NT2/D1 (cell line): ENCODE results near the gene CEBPG.

ENCODE experiments used
- SUZ12 ChIP-seq: IDR thresholded peaks from 2 replicates; pipeline ENCODE4 v1.6.1; 2011; ENCODE audit not compliant: insufficient read length, insufficient read depth; ENCODE audit errors: extremely low read depth
- YY1 ChIP-seq: IDR thresholded peaks from 2 replicates; pipeline ENCODE4 v1.6.1; 2011; ENCODE audit not compliant: insufficient read length, insufficient read depth
- ZNF274 ChIP-seq: IDR thresholded peaks from 2 replicates; pipeline ENCODE4 v1.6.1; 2011; ENCODE audit warnings: mild to moderate bottlenecking, low read depth, low read length

DNA sequence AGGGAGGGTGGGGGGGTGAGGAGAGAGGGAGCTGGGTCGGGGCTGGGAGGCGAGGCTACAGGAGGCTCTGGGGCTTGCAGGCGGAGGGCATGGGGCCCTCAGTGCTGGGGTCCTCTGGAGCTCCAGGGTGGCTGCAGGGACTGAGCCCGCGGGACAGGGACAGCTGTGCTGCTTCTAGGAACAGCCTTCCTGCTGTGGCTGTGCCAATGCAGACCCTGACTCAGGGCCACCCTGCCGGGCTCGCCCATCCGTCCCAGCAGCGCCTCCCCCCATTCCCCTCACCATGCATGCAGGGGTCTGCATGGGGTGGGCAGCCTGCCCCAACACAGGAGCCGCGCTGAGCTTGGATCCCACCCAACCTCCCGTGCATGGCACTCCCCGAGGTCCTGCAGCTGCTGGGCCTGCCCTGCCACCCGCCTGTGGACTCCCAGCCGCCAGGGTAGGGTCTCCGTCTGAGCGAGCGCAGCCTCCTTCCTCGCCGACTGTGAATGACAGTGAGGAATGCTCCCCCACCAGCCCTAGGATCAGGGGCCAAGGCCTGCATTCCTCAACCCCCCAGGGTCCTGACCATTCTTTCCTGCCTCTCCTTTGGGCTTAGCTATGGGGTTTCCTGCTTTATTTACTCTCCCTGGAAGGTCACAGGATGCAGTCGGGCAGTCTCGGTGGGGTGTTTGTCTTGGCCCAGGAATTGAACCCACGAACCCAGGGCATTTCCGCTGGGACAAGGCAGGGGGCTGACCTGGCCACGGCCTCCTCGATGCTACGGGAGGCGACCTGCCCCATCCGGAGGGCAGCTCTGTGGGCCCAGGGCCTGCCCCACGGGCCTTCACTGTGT, 23.4 kb downstream of the CEBPG start:
- TF ChIP-seq SUZ12 (no peak), YY1 (no peak), ZNF274 (no peak)
